GM19395 (cell line): ENCODE results near the gene NFIB.

Experiments used
- ATAC-seq: cut with Tn5 transposase; IDR thresholded peaks from one replicate; pipeline ENCODE4 v1.9.1; 2021; ENCODE audit warnings: mild to moderate bottlenecking, moderate library complexity; ENCODE audit not compliant: unreplicated experiment

Gene NFIB

GRCh38 chr9:14281136-14281795 is 32.7 kb downstream of the NFIB start:
- no peak for ATAC-seq

- no peak for ATAC-seq
These were observed 34.3 kb downstream of the NFIB start for GRCh38 chr9:14279671-14280070.

- ATAC-seq: no peak
These were observed 35.6 kb downstream of the NFIB start for GRCh38 chr9:14278291-14278721.

GRCh38 chr9:14277761-14278160 is 36.2 kb downstream of the NFIB start:
- no peak for ATAC-seq

- ATAC-seq: no peak
These were observed 36.7 kb downstream of the NFIB start for GRCh38 chr9:14277244-14277643.

GRCh38 chr9:14275331-14275730 is 38.6 kb downstream of the NFIB start:
- ATAC-seq: no peak

- ATAC-seq: no peak
These were observed 40.2 kb downstream of the NFIB start for GRCh38 chr9:14273696-14274121.

- ATAC-seq: no peak
These were observed 40.9 kb downstream of the NFIB start for GRCh38 chr9:14272927-14273528.

GRCh38 chr9:14271093-14271673 is 42.8 kb downstream of the NFIB start:
- ATAC-seq: no peak

GRCh38 chr9:14270358-14271092 is 43.4 kb downstream of the NFIB start:
- no peak for ATAC-seq

GRCh38 chr9:14269916-14270315 is 44.0 kb downstream of the NFIB start:
- no peak for ATAC-seq

- no peak for ATAC-seq
These were observed 50.0 kb downstream of the NFIB start for GRCh38 chr9:14263707-14264483.

GRCh38 chr9:14262827-14263226 is 51.1 kb downstream of the NFIB start:
- ATAC-seq: no peak

- no peak for ATAC-seq
These were observed 52.3 kb downstream of the NFIB start for GRCh38 chr9:14261616-14262015.

GRCh38 chr9:14260101-14260500 is 53.8 kb downstream of the NFIB start:
- no peak for ATAC-seq

- no peak for ATAC-seq
These were observed 55.2 kb downstream of the NFIB start for GRCh38 chr9:14258660-14259239.

GRCh38 chr9:14258156-14258555 is 55.8 kb downstream of the NFIB start:
- no peak for ATAC-seq

- no peak for ATAC-seq
These were observed 57.4 kb downstream of the NFIB start for GRCh38 chr9:14256588-14256987.

GRCh38 chr9:14251154-14252071 is 62.5 kb downstream of the NFIB start:
- no peak for ATAC-seq

- ATAC-seq: no peak
These were observed 63.2 kb downstream of the NFIB start for GRCh38 chr9:14250794-14251153.
